LoVo (cell line): Measurements from ENCODE around the gene CCDC184.
"Not testable (repeated sequence)": the region's sequence is repeated elsewhere in the genome, so short reads cannot be mapped to it uniquely, and the experiment has no call there.

ENCODE experiments used
- DNase-seq: peaks from one replicate; pipeline ENCODE4 v3.0.0-alpha.2; 2016; ENCODE audit warnings: low spot score

The CCDC184 gene

GRCh38 chr12:48183091-48183875 lies at the start of gene CCDC184:
Gene CCDC184, plus strand, starts transcription at chr12:48183644. Its CDS starts 479 bp downstream, at chr12:48184123.
- DNase-seq = peak; percentile 49

GRCh38 chr12:48135027-48135426 lies 48.4 kb upstream of the CCDC184 start:
- DNase-seq = no peak

GRCh38 chr12:48142818-48143674 lies 40.4 kb upstream of the CCDC184 start:
- no peak for DNase-seq

GRCh38 chr12:48143898-48144297 lies 39.5 kb upstream of the CCDC184 start:
- no peak for DNase-seq

- DNase-seq = no peak
These were observed 37.5 kb upstream of the CCDC184 start for GRCh38 chr12:48145981-48146380.

GRCh38 chr12:48151103-48151771 lies 32.2 kb upstream of the CCDC184 start:
- DNase-seq = no peak

GRCh38 chr12:48155786-48156185 lies 27.7 kb upstream of the CCDC184 start:
- not testable (repeated sequence) for DNase-seq

GRCh38 chr12:48156652-48157017 lies 26.8 kb upstream of the CCDC184 start:
- no peak for DNase-seq

GRCh38 chr12:48157018-48157888 lies 26.2 kb upstream of the CCDC184 start, which contains the start of gene ASB8:
Gene ASB8, minus strand, starts transcription at chr12:48157515. Its CDS starts 4,019 bp downstream, at chr12:48153496.
- DNase-seq = peak; percentile 100

GRCh38 chr12:48157889-48158370 lies 25.5 kb upstream of the CCDC184 start:
- no peak for DNase-seq

- no peak for DNase-seq
These were observed 23.4 kb upstream of the CCDC184 start for GRCh38 chr12:48160046-48160445.

GRCh38 chr12:48160807-48161206 lies 22.6 kb upstream of the CCDC184 start:
- DNase-seq = no peak

GRCh38 chr12:48163150-48163747 lies 20.2 kb upstream of the CCDC184 start:
- DNase-seq = no peak

GRCh38 chr12:48164451-48164850 lies 19.0 kb upstream of the CCDC184 start:
- no peak for DNase-seq

GRCh38 chr12:48165089-48165981 lies 18.1 kb upstream of the CCDC184 start:
- DNase-seq = peak; percentile 76

GRCh38 chr12:48169011-48169410 lies 14.4 kb upstream of the CCDC184 start:
- DNase-seq = no peak

- DNase-seq = no peak
These were observed 7.6 kb upstream of the CCDC184 start for GRCh38 chr12:48175613-48176416.

GRCh38 chr12:48176417-48176751 lies 7.1 kb upstream of the CCDC184 start:
- DNase-seq = no peak

- DNase-seq = no peak
These were observed 5.5 kb upstream of the CCDC184 start for GRCh38 chr12:48177982-48178381.
